ENCODE measurements around the gene SCYGR1.
"Not testable (repeated sequence)": the region's sequence is repeated elsewhere in the genome, so short reads cannot be mapped to it uniquely, and the experiment has no call there.

SCYGR1 gene

GRCh38 chr2:227387583-227387982 is at the start of gene SCYGR1:
Gene SCYGR1, minus strand, starts transcription at chr2:227387949. Its CDS starts 0 bp downstream, at chr2:227387949.
- not testable (repeated sequence) for DNase-seq

- DNase-seq, result peak; percentile 83
These were observed 48.9 kb upstream of the SCYGR1 start for GRCh38 chr2:227436436-227437174.

DNA sequence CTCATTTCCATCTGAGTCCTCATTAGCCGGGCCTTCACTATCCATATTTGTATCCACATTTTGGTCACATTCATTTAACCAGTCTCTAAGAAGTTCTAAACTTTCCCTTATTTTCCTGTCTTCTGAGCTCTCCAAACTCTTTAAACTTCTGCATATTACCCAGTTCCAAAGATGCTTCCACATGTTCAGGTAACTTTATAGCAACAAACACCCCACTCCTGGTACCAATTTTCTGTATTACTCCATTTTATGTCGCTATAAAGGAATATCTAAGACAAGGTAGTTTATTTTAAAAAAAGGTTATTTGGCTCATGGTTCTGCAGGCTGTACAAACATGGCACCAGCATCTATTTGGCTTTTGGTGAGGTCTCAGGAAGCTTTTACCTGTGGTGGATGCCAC is 45.4 kb upstream of the SCYGR1 start:
- DNase-seq, result no peak

GRCh38 chr2:227430639-227431038 is 42.9 kb upstream of the SCYGR1 start:
- no peak for DNase-seq

- peak; percentile 35 for DNase-seq
These were observed 41.1 kb upstream of the SCYGR1 start for GRCh38 chr2:227428731-227429285.

DNA sequence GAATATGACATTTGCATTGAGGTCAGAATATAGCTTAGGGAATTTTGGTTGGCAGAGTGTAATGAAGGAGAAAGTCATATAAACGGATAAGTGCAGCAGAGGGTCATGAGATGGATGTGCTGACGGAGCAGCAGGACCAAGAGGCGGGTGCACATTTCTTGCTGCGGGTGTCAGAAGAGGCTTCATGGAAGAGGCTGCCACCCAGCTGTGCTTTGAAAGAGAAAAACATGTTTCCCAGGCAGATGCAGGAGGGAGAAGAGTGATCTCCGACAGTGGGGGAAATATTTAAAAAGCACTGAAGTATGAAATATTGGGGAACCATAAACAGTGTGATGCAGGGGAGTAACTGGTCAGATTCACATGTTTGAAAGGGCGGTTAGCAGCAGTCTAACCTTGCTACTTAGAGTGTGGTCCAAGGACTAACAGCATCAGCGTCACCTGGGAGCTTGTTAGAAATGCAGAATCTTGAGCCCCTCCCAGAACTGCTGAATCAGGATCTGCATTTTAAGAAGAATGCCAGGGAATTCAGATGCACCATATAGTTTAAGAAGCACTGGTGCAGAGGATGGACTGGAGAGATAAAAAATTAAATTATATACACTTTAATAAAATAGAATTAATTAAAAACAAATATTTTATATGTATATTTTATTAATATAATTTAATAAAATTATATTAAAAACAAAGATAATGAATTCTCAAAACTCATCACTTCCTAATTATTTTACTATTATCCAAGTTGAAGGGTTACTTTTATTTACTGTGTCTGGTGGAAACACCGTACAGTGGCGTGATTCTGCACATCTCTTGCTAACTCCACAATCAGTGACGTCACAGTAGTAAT is 36.1 kb upstream of the SCYGR1 start:
- DNase-seq, result no peak

- DNase-seq, result no peak
These were observed 32.6 kb upstream of the SCYGR1 start for GRCh38 chr2:227420087-227421052.

- DNase-seq, result no peak
These were observed 29.0 kb upstream of the SCYGR1 start for GRCh38 chr2:227416701-227417100.

DNA sequence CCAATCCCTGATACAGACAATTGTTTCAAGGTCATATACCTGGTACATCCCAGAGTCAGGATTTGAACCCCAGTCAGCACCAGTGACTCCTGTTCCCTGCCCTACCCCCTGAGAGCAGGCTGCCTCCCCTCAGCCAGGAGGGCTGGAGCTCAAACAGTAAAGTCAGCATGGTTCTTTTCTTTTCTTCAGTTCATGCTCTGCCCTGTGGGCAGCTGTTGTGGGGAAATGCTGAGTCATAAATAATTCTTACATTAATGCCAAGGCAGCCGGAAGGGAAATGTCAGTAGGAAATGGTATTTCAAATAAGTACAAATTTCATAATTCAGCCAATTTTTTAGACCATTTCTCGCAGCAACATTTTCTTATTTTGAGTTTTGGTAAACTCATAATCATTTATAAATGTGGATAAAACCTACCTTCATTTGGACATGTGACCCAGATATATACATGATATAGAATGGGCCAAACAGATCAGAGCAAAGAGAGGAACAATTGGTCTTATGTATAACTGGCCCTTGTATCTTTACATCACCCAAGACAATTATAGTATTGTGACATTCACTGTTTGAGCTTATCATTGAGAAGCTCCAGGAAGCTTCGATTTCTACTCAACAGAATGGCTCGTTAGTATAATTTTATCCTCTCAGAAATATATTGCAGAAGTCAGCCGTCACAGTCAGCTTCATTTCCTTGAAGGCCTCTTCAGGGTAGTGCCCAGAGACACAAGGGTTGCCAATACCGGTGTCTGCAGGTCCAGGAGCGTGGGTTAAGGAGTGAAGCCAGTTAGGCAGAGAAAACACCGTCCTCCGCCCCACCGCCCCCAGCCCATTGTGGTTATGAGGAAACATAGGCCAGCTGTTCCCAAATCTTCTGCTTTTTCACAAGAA is 28.0 kb upstream of the SCYGR1 start:
- peak; percentile 93 for DNase-seq

DNA sequence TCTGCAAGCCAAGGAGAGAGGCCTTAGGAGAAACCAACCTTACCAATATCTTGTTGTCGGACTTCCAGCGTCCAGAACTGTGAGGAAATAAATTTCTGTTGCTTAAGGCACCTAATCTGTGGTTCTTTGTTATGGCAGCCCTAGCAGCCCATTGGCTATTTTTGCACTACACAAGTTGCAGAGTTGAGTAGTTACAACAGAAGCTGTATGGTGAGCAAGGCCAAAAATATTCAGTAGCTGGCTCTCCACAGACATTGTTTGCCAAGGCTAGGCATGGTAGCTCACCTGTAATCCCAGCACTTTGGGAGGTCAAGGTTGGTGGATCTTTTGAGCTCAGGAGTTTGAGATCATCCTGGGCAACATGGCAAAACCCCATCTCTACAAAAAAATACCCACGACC is 27.1 kb upstream of the SCYGR1 start:
- peak; percentile 32 for DNase-seq

GRCh38 chr2:227413371-227413770 is 25.6 kb upstream of the SCYGR1 start:
- DNase-seq, result peak; percentile 15

DNA sequence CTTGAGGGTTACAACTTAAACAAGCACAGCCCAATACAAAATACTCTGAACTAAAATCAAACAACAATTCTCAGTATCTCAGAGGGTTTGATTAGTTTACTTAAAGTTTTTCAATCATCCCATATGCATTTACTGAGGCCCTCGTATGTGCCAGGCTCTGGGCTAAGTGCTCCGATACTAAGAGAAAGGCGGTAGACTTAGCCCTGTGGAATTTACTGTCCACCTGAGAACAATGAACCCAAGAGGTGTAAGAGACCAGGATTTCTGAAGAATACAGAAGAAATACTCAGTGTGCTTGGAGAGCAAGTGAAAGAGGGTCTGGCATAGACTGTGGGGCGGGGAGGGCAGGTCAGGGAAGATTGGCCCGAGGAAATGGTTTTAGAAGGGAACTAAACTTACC is 25.1 kb upstream of the SCYGR1 start:
- no peak for DNase-seq

- DNase-seq, result no peak
These were observed 24.2 kb upstream of the SCYGR1 start for GRCh38 chr2:227411990-227412350.

DNA sequence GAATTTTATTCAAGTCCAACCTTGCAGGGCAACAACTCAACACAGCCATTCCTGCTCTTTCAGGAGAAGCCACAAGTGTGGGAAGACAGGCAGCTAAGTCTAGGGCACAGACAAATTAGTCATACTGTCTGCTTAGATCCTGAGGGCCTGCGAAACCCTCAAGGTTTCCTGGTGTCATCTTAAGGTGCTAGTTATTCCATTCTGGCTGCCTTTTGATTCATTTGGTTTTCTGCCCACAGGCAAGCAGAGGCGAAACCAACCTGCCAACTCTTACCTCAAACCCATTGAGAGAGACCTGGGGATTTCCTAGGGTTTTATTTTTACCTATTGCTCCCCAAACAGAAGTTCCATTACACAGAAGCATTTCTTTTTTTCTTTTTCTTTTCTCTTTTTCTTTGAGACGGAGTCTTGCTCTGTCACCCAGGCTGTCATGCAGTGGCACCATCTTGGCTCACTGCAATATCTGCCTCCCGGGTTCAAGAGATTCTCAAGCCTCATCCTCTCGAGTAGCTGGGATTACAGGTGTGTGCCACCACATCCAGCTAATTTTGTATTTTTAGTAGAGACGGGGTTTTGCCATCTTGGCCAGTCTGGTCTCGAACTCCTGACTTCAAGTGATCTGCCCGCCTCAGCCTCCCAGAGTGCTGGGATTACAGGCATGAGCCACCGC is 23.7 kb upstream of the SCYGR1 start:
- peak; percentile 58 for DNase-seq

DNA sequence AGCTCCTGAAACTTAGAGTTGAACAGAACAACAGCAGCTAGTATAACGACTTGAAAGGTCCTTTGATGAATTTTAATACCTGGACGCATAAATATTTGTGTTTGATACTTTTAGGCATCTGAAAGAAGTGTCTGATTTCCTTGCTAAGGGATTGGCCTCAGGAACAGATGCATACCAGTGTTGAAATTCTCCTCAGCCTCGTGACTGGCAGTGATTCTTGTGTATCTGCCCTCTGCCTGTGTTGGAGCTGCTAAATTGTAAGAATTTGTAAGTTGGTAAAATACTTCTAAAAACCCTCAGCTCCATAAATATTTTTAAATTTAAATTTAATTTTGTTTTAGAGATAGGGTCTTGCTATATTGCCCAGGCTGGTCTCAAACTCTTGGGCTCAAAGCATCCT is 22.4 kb upstream of the SCYGR1 start:
- no peak for DNase-seq

DNA sequence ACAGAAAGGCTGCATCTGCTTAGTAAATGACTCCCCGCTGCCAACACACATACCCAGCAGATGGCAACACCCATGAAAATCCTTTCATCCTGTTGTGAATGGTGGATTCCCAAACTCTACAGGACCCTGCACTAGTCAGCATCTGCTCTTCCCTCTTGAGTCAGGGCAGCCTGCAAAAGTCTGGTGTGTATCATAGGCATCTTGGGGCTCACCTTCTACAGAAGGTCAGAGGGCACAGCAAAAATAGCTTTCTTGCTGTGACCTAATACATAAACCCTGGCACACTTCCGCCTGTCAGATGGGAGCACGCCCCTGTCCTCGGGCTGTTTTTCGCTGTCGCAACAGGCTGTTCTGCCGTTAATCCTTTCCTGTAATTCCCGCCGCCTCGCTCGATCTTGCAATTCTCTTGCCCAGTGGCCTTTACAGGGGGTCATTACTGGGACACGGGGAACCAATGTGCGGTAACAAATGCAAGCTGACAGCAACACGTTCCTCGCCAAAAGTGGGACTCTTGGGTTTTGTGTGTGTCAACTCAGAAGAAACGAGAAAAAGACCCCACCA is 19.9 kb upstream of the SCYGR1 start:
- DNase-seq, result peak; percentile 87

- DNase-seq, result peak; percentile 44
These were observed 18.7 kb upstream of the SCYGR1 start for GRCh38 chr2:227406177-227407031.

GRCh38 chr2:227404585-227405271 is 17.0 kb upstream of the SCYGR1 start:
- DNase-seq, result peak; percentile 72

GRCh38 chr2:227402959-227403358 is 15.2 kb upstream of the SCYGR1 start:
- no peak for DNase-seq

Data from inflammatory macrophage treated with lipopolysaccharide for 4 hours (primary cell).